CD4-positive, CD25-positive, alpha-beta regulatory T cell (primary cell): ENCODE data around the gene TNRC18. TPM values are rescaled to one million over a fixed set of nuclear protein-coding genes. Genes with fewer than 3 reads are reported as not detected.
A peak's percentile ranks its signal among the peaks of the same experiment; 100 is the strongest.
"Not testable (repeated sequence)": the region's sequence is repeated elsewhere in the genome, so short reads cannot be mapped to it uniquely, and the experiment has no call there.

Source experiments
- ATAC-seq, 2 donors: fragments of 150-1000 bp; cut with Tn5 transposase; one replicate each; pipeline ENCODE4 v1.10.0; 2021; ENCODE audit warnings: low read depth in 2 of 2, moderate number of reproducible peaks in 2 of 2, moderate library complexity in 1 of 2
- DNase-seq, 3 donors: peaks; one replicate each; pipeline versions ENCODE4 v3.0.0 to v3.0.0-alpha.2; 2012 to 2022; ENCODE audit warnings: mixed read lengths in 1 of 3
- H3K27ac ChIP-seq: one replicate; pipeline ENCODE4 v1.7.0; 2013; ENCODE audit warnings: mild to moderate bottlenecking, low read length; ENCODE audit not compliant: insufficient read depth, poor library complexity, severe bottlenecking
- H3K27me3 ChIP-seq: one replicate; pipeline ENCODE4 v1.7.0; 2013; ENCODE audit warnings: low read length; ENCODE audit not compliant: control insufficient read depth, insufficient read depth
- H3K36me3 ChIP-seq: one replicate; pipeline ENCODE4 v1.7.0; 2013; ENCODE audit warnings: mild to moderate bottlenecking, low read length, moderate library complexity; ENCODE audit not compliant: control insufficient read depth, insufficient read depth
- H3K4me1 ChIP-seq: 2 replicates; pipeline ENCODE4 v1.7.0; 2013; ENCODE audit warnings: mild to moderate bottlenecking, low read length; ENCODE audit not compliant: insufficient read depth, control insufficient read depth, poor library complexity, severe bottlenecking
- H3K4me3 ChIP-seq: one replicate; pipeline ENCODE4 v1.7.0; 2013; ENCODE audit warnings: low read depth, mild to moderate bottlenecking, low read length, moderate library complexity
- H3K9me3 ChIP-seq, 2 experiments: 1 replicate in 1 of 2; 2 replicates in 1 of 2; pipeline ENCODE4 v1.7.0; 2013; ENCODE audit warnings: low read length in 2 of 2, mild to moderate bottlenecking in 1 of 2, moderate library complexity in 1 of 2; ENCODE audit not compliant: control insufficient read depth in 2 of 2
- H3K27ac Mint-ChIP-seq, 3 donors: one replicate each; pipeline ENCODE4 v1.8.0; 2020 to 2022; ENCODE audit warnings: mild to moderate bottlenecking in 3 of 3, mixed read lengths in 3 of 3, moderate library complexity in 2 of 3
- H3K27me3 Mint-ChIP-seq: one replicate; pipeline ENCODE4 v1.8.0; 2022; ENCODE audit warnings: mild to moderate bottlenecking, mixed read lengths
- H3K36me3 Mint-ChIP-seq: one replicate; pipeline ENCODE4 v1.8.0; 2020; ENCODE audit warnings: mixed read lengths
- H3K4me1 Mint-ChIP-seq, 4 donors: one replicate each; pipeline ENCODE4 v1.8.0; 2020 to 2022; ENCODE audit warnings: mixed read lengths in 4 of 4, mild to moderate bottlenecking in 1 of 4
- H3K4me3 Mint-ChIP-seq, 4 donors: one replicate each; pipeline ENCODE4 v1.8.0; 2020 to 2022; ENCODE audit warnings: mild to moderate bottlenecking in 4 of 4, mixed read lengths in 4 of 4, moderate library complexity in 3 of 4
- H3K9me3 Mint-ChIP-seq, 7 donors: one replicate each; pipeline ENCODE4 v1.8.0; 2020 to 2022; ENCODE audit warnings: mixed read lengths in 7 of 7, mild to moderate bottlenecking in 3 of 7, moderate library complexity in 2 of 7
- polyA plus RNA-seq, 4 donors: library from polyadenylated mRNA; unstranded; fragments of 300-500 nt; fragmentation: Illumina TruSeq; gene quantifications; one replicate each; pipeline ENCODE4 v1.2.3, GENCODE V29; 2021
- total RNA-seq: library from RNA; stranded (reverse); gene quantifications from one replicate; pipeline ENCODE4 v1.2.3, GENCODE V29; 2022

Gene TNRC18
- total and polyA plus RNA-seq, 5 donors from 2014 or later: 0.17 to 80.1 (median 0.60) TPM

GRCh38 chr7:5291711-5292335 is 131.8 kb downstream of the TNRC18 start:
- not testable (repeated sequence) for H3K27ac ChIP-seq, ATAC-seq, H3K27me3 Mint-ChIP-seq, H3K4me1 ChIP-seq, H3K9me3 ChIP-seq, H3K36me3 ChIP-seq, H3K36me3 Mint-ChIP-seq, H3K27ac Mint-ChIP-seq, H3K4me3 Mint-ChIP-seq, DNase-seq, H3K4me3 ChIP-seq, H3K27me3 ChIP-seq, H3K4me1 Mint-ChIP-seq
- H3K9me3 Mint-ChIP-seq: peaks cover 0 to 18% (median 4%) of the 10 kb centered on the region in 7 donors

GRCh38 chr7:5291301-5291700 is 132.3 kb downstream of the TNRC18 start:
- no peaks in the 10 kb centered on the region for H3K36me3 Mint-ChIP-seq
- ATAC-seq (no peak), DNase-seq (no peak)
- peaks cover 0 to 17% (median 4%) of the 10 kb centered on the region in 7 donors for H3K9me3 Mint-ChIP-seq
- no peak overlapping the region for H3K27ac Mint-ChIP-seq
- H3K4me1 ChIP-seq: no peaks in the 10 kb centered on the region
- no peak overlapping the region for H3K27ac ChIP-seq
- no peak overlapping the region for H3K4me3 ChIP-seq
- H3K4me3 Mint-ChIP-seq: no peak overlapping the region
- H3K9me3 ChIP-seq: peaks cover 0 to 7% of the 10 kb centered on the region in 2 experiments
- peaks cover 0 to 6% (median 0%) of the 10 kb centered on the region in 4 donors for H3K4me1 Mint-ChIP-seq
- peaks cover 5% of the 10 kb centered on the region for H3K27me3 Mint-ChIP-seq
- no peaks in the 10 kb centered on the region for H3K36me3 ChIP-seq
- no peaks in the 10 kb centered on the region for H3K27me3 ChIP-seq

DNA sequence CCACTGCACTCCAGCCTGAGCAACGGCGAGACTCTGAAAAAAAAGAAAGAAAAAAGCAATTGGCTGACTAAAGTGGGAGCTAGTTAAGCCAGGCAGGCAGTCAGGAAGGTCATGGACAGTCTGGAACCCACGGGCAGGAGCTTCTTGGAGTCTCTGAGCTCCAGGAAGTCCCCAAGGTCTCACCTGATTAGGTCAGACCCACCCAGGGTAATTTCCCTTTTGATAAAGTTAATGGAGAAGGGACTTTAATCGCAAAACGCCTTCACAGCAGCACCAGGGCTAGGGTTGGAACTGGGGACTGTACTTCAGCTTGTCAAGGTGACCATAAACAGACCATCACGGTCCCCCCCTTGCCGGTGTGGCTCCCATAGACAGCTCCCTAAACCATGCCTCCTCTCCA is 134.3 kb downstream of the TNRC18 start:
- peaks cover 0 to 1% (median 0%) of the 10 kb centered on the region in 4 donors for H3K4me1 Mint-ChIP-seq
- Histone ChIP-seq H3K27ac (no peak overlapping the region), H3K4me3 (no peak overlapping the region), H3K27me3 (no peaks in the 10 kb centered on the region), H3K9me3 (no peaks in the 10 kb centered on the region), H3K4me1 (no peaks in the 10 kb centered on the region), H3K36me3 (no peaks in the 10 kb centered on the region)
- ATAC-seq: no peak
- no peaks in the 10 kb centered on the region for H3K36me3 Mint-ChIP-seq
- H3K27me3 Mint-ChIP-seq: peaks cover 11% of the 10 kb centered on the region
- peaks cover 0 to 5% (median under 1%) of the 10 kb centered on the region in 7 donors for H3K9me3 Mint-ChIP-seq
- no peak overlapping the region for H3K27ac Mint-ChIP-seq
- DNase-seq: no peak
- no peak overlapping the region for H3K4me3 Mint-ChIP-seq

DNA sequence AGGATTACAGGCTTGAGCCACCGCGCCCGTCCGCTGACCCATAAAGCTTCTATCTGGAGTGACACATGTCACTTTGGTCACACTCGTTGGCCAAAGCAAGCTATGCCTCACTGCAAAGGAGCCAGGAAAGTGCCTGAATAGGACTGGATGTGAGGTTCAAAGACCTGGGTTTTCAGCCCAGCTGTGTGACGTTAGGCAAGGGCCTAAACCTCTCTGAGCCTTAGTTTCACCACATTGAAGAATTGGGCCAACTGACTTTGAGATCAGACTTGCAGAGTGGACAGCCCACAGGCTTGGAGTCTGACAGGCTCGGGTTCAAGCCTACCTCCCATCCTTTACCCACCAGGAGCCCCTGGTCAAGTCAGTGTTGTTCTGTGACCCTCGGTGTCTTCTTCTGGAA is 135.1 kb downstream of the TNRC18 start:
- not testable (repeated sequence) for H3K27ac Mint-ChIP-seq, ATAC-seq, H3K4me1 Mint-ChIP-seq, H3K27me3 ChIP-seq, H3K4me3 ChIP-seq, H3K27ac ChIP-seq, H3K9me3 ChIP-seq, DNase-seq, H3K4me3 Mint-ChIP-seq, H3K9me3 Mint-ChIP-seq, H3K36me3 Mint-ChIP-seq, H3K36me3 ChIP-seq, H3K4me1 ChIP-seq
- peaks cover 11% of the 10 kb centered on the region for H3K27me3 Mint-ChIP-seq

DNA sequence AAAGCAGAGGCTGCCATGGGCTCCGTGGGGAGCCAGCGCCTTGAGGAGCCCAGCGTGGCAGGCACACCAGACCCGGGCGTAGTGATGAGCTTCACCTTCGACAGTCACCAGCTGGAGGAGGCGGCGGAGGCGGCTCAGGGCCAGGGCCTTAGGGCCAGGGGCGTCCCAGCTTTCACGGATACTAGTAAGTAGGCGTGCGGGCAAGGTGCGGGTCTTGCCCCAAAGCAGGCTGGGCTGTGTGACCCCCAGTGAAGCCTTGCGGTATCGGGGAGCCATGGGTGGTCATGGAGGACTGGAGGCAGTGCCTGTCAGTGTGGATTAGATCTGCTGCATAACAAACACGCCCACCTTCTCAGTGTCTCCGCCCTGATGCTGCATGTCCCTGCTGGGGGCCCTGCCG is 135.8 kb downstream of the TNRC18 start:
- Histone ChIP-seq H3K36me3 (no peaks in the 10 kb centered on the region), H3K27ac (no peak overlapping the region), H3K27me3 (no peaks in the 10 kb centered on the region), H3K4me1 (peaks cover 6% of the 10 kb centered on the region), H3K9me3 (no peaks in the 10 kb centered on the region), H3K4me3 (no peak overlapping the region)
- peaks cover 11% of the 10 kb centered on the region for H3K27me3 Mint-ChIP-seq
- no peaks in the 10 kb centered on the region for H3K9me3 Mint-ChIP-seq
- ATAC-seq: no peak
- peaks cover 0 to 4% (median 0%) of the 10 kb centered on the region in 4 donors for H3K4me1 Mint-ChIP-seq
- no peaks in the 10 kb centered on the region for H3K36me3 Mint-ChIP-seq
- peak overlapping the region in 1 of 4 donors; percentile 54 for H3K4me3 Mint-ChIP-seq
- no peak for DNase-seq
- H3K27ac Mint-ChIP-seq: no peak overlapping the region

GRCh38 chr7:5287373-5287772 is 136.3 kb downstream of the TNRC18 start:
- not testable (repeated sequence) for H3K36me3 Mint-ChIP-seq, H3K9me3 Mint-ChIP-seq, H3K27ac Mint-ChIP-seq, H3K4me3 ChIP-seq, H3K4me3 Mint-ChIP-seq, H3K27ac ChIP-seq, DNase-seq, H3K4me1 ChIP-seq, ATAC-seq, H3K9me3 ChIP-seq, H3K36me3 ChIP-seq, H3K27me3 ChIP-seq, H3K4me1 Mint-ChIP-seq
- H3K27me3 Mint-ChIP-seq: peaks cover 11% of the 10 kb centered on the region

GRCh38 chr7:5286933-5287332 is 136.7 kb downstream of the TNRC18 start:
- Mint-ChIP-seq H3K4me1 (peaks cover 0 to 4% (median 0%) of the 10 kb centered on the region in 4 donors), H3K27ac (no peak overlapping the region), H3K36me3 (no peaks in the 10 kb centered on the region), H3K27me3 (peaks cover 11% of the 10 kb centered on the region), H3K9me3 (no peaks in the 10 kb centered on the region), H3K4me3 (peak overlapping the region in 1 of 4 donors; percentile 21)
- Histone ChIP-seq H3K4me3 (no peak overlapping the region), H3K27ac (no peak overlapping the region), H3K36me3 (no peaks in the 10 kb centered on the region), H3K9me3 (no peaks in the 10 kb centered on the region), H3K27me3 (no peaks in the 10 kb centered on the region), H3K4me1 (peaks cover 6% of the 10 kb centered on the region)
- ATAC-seq (no peak), DNase-seq (no peak)
